Measurements from ENCODE around the gene MACROD1.

Gene MACROD1

DNA sequence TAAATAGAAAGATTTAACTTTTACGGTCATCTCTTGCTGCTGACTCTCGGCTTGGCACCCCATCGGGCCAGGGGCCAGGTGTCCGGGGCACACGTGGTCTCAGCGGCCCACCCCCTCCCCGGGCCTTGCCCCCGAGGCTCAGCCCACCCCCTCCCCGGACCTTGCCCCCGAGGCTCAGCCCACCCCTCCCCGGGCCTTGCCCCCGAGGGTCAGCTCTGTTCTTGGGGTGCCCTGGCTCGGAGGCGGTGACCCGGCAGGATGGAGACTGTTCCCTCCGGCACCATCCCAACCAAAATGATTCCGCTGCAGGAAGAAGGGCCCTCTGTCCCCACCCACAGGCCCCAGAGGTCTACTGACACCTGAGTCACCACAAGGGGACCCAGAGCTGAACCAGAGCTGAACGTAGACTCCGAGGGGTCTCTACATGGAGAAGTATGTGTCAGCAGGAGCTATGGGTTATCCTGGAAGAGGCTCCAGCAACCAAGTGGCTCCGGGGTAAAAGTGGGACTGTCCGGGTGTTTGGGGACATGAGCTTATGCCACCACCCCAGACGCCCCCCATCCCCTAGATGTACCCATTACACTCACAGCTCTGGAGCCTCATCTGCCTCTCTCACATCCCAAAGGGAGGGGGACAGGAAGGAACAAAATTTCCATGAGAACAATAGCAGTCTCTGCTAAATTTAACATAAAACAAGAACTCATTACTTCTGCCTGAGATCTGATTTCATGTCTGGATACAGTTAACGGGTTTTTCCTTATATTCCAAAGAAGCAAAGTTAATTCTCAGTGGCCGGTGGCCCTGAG is 38.4 kb downstream of the MACROD1 start:
- no peak for DNase-seq

DNA sequence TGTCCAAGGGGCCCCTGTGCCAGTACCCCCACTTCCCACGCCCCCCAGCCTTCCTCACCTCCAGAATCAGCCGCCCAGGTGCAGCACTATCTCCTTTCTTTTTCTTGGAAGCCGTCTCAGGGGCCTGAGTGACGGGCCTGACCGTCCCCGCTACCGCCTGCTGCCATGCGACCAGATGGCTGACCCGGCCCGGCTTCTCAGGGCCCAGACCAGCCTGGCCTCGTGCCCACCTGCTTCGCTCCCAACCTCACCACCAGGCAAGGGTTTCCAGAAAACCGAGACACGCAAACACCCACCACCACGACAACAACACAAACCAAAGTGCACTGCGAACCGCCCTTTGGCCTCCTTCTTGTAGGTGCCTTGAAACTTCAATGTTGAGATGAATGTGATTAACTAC is 39.1 kb downstream of the MACROD1 start:
- DNase-seq, result no peak

DNA sequence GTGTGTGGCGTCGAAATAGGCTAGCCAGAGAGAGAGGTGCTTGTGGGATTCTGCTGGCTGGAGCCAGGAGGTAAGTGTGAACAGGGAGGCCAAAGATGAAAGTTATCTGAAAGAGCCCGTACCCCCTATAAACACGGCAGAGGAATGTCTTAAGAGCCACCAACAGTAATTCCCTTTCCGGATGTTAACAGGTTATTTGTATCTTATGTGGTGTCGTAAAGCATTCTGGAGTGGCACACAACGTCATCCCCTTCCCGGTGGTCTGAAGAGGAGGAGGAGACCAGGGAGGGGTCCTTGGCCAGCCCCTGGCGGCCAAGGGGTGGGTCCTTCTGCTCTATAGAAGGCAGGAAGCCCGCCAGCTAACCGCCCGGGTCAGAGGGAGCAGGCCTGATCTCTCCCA is 39.5 kb downstream of the MACROD1 start:
- no peak for DNase-seq

- no peak for DNase-seq
These were observed 40.2 kb downstream of the MACROD1 start for GRCh38 chr11:64125676-64126075.

GRCh38 chr11:64124147-64124546 is 41.8 kb downstream of the MACROD1 start:
- no peak for DNase-seq

DNA sequence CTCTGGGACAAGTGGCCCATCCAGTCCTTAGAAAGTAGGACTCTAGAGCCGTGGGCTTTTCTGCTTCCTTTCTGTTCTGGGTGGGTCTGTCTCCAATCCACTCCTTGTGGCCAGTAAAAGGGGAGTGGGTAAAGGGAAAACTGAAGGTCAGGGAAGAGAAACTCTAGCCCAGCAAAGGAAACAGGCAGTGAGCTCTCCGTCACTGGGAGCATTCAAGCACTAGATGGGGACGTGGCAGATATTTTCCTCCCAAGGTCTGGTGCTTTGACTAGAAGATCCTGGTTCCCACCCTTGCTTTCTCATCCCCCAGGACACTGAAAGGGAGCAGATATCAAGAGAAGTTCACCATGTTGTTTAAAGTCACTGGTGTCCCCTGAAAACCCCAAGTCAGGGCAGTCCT is 42.2 kb downstream of the MACROD1 start:
- DNase-seq, result no peak

GRCh38 chr11:64122411-64123410 is 43.2 kb downstream of the MACROD1 start:
- no peak for DNase-seq

DNA sequence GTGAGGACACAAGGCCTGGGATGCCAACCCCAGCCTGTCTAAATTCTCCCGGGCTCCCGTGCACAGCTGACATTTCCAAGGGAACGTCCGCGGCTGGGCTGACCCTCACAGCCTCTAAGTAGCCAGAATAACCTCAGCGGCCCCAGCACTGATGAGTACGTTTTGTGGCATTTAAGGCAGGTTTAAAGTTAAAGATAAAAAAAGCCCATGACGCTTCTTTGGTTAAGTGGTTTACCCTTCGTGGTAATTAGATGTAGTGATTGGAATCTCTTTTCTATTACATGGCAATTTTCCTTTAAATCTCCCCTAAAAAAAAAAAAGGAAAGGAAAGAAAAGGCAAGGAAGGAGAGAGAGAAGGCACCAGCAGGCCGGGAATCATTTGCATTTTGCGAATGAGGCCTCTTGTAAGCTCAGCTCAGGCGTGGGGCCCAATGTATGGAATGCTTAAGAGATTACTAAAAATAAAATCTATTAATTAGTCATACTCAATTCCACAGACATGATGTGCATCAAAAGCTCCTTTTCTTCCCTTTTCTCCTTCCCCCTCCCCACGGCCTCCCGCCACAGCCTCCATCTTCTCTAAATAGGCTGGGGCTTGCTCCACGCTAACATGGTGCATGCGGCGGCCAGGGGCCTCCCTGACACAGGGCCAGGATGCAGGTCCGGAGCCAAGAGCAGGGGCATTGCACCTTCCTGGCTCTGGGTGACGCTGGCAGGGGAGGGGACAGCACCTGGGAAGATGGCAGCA is 44.1 kb downstream of the MACROD1 start:
- DNase-seq, result no peak

DNA sequence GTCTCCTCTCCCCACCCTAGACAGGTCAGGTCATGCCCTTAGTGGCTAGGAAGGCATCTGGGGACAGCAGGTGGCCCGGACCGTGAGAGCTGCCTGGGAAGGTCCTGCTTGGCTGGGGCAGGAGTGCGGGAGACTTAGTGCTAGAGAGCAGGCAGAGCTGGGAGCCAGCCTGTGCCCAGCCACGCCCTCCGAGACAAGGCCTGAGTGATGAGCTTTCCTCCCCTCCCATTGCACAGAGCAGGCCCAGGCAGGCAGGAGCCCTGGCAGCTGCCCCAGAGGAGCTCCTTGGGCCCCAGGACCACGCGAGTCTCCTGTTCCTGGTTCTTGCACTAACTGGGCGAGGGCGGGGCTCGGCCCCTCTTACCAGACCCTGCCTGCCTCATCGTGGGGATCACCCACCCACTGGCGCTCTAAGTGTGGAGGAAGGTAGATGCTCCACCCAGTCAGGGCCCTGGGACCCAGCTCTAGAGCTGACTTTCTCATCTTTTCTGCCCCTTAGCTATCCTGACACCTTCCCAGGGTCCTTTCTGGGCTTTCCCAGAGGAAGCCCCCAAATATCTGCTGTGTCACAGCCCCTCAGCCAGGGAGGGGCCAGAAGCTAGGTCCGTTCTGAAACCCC is 44.9 kb downstream of the MACROD1 start:
- no peak for DNase-seq

DNA sequence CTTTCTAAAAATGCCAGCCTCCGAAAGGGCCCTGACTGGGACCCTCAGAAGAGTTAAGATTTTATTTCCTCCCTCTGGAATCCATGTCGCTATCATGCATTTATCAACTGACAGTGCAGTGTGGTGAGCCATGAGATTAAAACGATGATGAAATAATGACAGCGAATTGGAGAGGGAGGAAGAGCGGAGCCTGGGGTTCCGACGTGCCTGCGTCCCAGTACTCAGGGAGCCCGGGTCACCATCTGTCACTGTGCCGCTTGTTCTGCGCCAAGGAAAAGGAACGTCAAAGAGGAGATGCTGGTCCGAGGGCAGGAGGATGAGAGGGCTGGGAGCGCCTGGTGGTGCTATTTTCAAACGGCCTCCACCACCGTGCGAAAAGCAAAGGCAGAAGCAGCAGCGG is 46.2 kb downstream of the MACROD1 start:
- no peak for DNase-seq

- no peak for DNase-seq
These were observed 46.8 kb downstream of the MACROD1 start for GRCh38 chr11:64118876-64119665.

- no peak for DNase-seq
These were observed 48.0 kb downstream of the MACROD1 start for GRCh38 chr11:64117763-64118459.

DNA sequence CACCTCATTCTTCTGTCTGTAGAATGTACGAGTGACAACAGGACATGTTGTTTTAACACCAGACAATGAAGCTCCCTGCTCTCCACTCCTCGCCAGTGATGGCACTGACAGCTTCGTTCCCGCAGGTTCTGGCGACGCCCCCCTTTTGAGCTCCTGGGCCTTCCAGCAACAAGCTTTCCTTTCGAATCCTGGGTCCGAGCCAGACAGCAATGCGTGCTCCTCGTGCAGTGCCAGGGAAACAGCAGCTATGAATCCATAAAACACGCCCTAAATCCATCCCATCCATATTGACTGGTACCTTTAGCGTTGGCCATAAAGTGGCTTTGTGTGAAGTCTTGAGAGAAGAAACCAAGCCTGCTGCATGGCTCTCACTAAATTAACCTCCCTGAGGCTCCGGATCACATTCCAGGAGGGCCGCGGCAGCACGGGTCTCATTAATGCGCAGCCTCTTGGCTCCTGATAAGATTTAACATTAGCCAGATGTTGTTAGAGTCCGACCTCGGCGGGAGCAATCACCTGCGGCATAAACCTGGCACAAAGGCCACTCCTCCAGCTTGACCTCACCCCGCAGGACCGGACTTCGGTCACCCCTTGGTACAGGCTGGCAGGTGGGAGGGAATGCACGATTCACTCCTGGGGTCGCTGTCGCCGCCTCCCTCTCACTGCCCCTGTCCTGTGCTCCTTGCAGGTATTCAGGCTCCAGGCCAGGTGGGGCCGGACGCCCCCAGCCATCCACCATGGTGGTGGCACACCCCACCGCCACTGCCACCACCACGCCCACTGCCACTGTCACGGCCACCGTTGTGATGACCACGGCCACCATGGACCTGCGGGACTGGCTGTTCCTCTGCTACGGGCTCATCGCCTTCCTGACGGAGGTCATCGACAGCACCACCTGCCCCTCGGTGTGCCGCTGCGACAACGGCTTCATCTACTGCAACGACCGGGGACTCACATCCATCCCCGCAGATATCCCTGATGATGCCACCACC is 50.1 kb downstream of the MACROD1 start:
- no peak for DNase-seq

GRCh38 chr11:64114231-64114630 is 51.7 kb downstream of the MACROD1 start:
- DNase-seq, result no peak

GRCh38 chr11:64113462-64113780 is 52.5 kb downstream of the MACROD1 start:
- DNase-seq, result no peak

GRCh38 chr11:64112771-64113461 is 53.0 kb downstream of the MACROD1 start:
- no peak for DNase-seq

GRCh38 chr11:64110465-64111375 is 55.2 kb downstream of the MACROD1 start:
- DNase-seq, result no peak

- DNase-seq, result no peak
These were observed 56.6 kb downstream of the MACROD1 start for GRCh38 chr11:64109332-64109731.
